ENCODE results near the gene ESR1.

GRCh38 chr6:152173321-152173720 is 365.8 kb downstream of the ESR1 start:
- TF ChIP-seq, protein P1, sequence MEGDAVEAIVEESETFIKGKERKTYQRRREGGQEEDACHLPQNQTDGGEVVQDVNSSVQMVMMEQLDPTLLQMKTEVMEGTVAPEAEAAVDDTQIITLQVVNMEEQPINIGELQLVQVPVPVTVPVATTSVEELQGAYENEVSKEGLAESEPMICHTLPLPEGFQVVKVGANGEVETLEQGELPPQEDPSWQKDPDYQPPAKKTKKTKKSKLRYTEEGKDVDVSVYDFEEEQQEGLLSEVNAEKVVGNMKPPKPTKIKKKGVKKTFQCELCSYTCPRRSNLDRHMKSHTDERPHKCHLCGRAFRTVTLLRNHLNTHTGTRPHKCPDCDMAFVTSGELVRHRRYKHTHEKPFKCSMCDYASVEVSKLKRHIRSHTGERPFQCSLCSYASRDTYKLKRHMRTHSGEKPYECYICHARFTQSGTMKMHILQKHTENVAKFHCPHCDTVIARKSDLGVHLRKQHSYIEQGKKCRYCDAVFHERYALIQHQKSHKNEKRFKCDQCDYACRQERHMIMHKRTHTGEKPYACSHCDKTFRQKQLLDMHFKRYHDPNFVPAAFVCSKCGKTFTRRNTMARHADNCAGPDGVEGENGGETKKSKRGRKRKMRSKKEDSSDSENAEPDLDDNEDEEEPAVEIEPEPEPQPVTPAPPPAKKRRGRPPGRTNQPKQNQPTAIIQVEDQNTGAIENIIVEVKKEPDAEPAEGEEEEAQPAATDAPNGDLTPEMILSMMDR (IDR thresholded peaks at IDR 0.05), result no peak
- TF ChIP-seq POLR2A (IDR thresholded peaks at IDR 0.05), result no peak
- TF ChIP-seq EP300 (IDR thresholded peaks at IDR 0.05), result no peak
- no peak for TF ChIP-seq POLR2AphosphoS5 (IDR thresholded peaks at IDR 0.05)

Data from upper lobe of left lung (tissue), 4 donors.